Epithelial cell of proximal tubule (primary cell): ENCODE measurements around the gene GALNT2. TPM values are rescaled to one million over a fixed set of nuclear protein-coding genes. Genes with fewer than 3 reads are reported as not detected.

ENCODE experiments used
- DNase-seq: peaks from one replicate; pipeline ENCODE4 v3.0.0-alpha.2; 2011; ENCODE audit warnings: low read depth
- H3K4me3 ChIP-seq: 2 replicates; pipeline ENCODE4 v1.5.1; 2011; ENCODE audit warnings: low read depth, mild to moderate bottlenecking, low read length
- CTCF ChIP-seq: conservative IDR thresholded peaks from 2 replicates; pipeline ENCODE4 v1.5.1; 2012; ENCODE audit warnings: low read depth, mild to moderate bottlenecking, low read length
- total RNA-seq: library from RNA; depleted of rRNA; stranded (reverse); fragments of >200 nt; gene quantifications from 2 replicates; pipeline ENCODE4 v1.2.3, GENCODE V29; 2015

Gene GALNT2
- total RNA-seq, 1 donor from 2014 or later: 52.1 TPM

- no peak for TF ChIP-seq CTCF
- H3K4me3 ChIP-seq: no peak overlapping the region
- DNase-seq: no peak
Measured at GRCh38 chr1:230226814-230227213, 159.8 kb downstream of the GALNT2 start.

- TF ChIP-seq CTCF: no peak
- no peak for DNase-seq
- no peak overlapping the region for H3K4me3 ChIP-seq
Measured at GRCh38 chr1:230228236-230228897, 161.3 kb downstream of the GALNT2 start.

GRCh38 chr1:230230273-230230672, 163.2 kb downstream of the GALNT2 start:
- TF ChIP-seq CTCF: no peak
- DNase-seq: no peak
- H3K4me3 ChIP-seq: no peak overlapping the region

- TF ChIP-seq CTCF: no peak
- DNase-seq: no peak
- no peak overlapping the region for H3K4me3 ChIP-seq
Measured at GRCh38 chr1:230230948-230231773, 164.1 kb downstream of the GALNT2 start.

- TF ChIP-seq CTCF: no peak
- DNase-seq: no peak
- H3K4me3 ChIP-seq: no peak overlapping the region
Measured at GRCh38 chr1:230231774-230232145, 164.7 kb downstream of the GALNT2 start.

- H3K4me3 ChIP-seq: no peak overlapping the region
- DNase-seq: no peak
- no peak for TF ChIP-seq CTCF
Measured at GRCh38 chr1:230232371-230232771, 165.3 kb downstream of the GALNT2 start.

GRCh38 chr1:230233786-230234185, 166.7 kb downstream of the GALNT2 start:
- no peak overlapping the region for H3K4me3 ChIP-seq
- TF ChIP-seq CTCF: no peak
- no peak for DNase-seq
